T-cell (primary cell): ENCODE data around the gene FTO. TPM values are rescaled to one million over a fixed set of nuclear protein-coding genes. Genes with fewer than 3 reads are reported as not detected.

Experiments used
- ATAC-seq, 4 experiments: fragments of 200-7000 bp in 3 of 4; fragments of 150-1000 bp in 1 of 4; cut with Tn5 transposase; replicated peaks in 1 of 4; 1 replicate in 3 of 4; 2 replicates in 1 of 4; pipeline ENCODE4 v1.10.0; 2021; ENCODE audit warnings: moderate library complexity in 3 of 4, mild to moderate bottlenecking in 2 of 4, moderate number of reproducible peaks in 1 of 4
- CTCF ChIA-PET, 2 donors: fragments of 300-600 bp; sonication (Branson Sonifier 250); formaldehyde crosslinking; loops; one replicate each; lab custom pipeline; 2022; ENCODE audit warnings: antibody characterized with exemption in 2 of 2; lab: Charles Lee
- POLR2A ChIA-PET, 2 donors: fragments of 300-600 bp; sonication (Branson Sonifier 250); formaldehyde crosslinking; loops; one replicate each; lab custom pipeline; 2022; ENCODE audit warnings: antibody characterized with exemption in 2 of 2; lab: Charles Lee
- DNase-seq, 35 experiments: peaks; one replicate each; pipeline versions ENCODE4 v3.0.0 to v3.0.0-alpha.2; 2013 to 2023
- H3K27ac ChIP-seq: one replicate; pipeline ENCODE4 v1.5.1; 2013; ENCODE audit warnings: low read length
- H3K27me3 ChIP-seq, 2 experiments: replicated peaks in 1 of 2; 1 replicate in 1 of 2; 2 replicates in 1 of 2; pipeline versions ENCODE4 v1.6.1 to v1.7.0; 2013; ENCODE audit warnings: low read length in 1 of 2, mixed read lengths in 1 of 2; ENCODE audit not compliant: control insufficient read depth in 2 of 2, insufficient read depth in 2 of 2; ENCODE audit errors: extremely low read depth in 1 of 2
- H3K36me3 ChIP-seq, 2 donors: 1 replicate in 1 of 2; 2 replicates in 1 of 2; pipeline versions ENCODE4 v1.6.1 to v1.7.0; 2013; ENCODE audit warnings: low read length in 1 of 2; ENCODE audit not compliant: control insufficient read depth in 2 of 2, insufficient read depth in 1 of 2; ENCODE audit errors: extremely low read depth in 1 of 2
- H3K4me1 ChIP-seq, 2 experiments: 1 replicate in 1 of 2; 2 replicates in 1 of 2; pipeline versions ENCODE4 v1.6.1 to v1.7.0; 2013; ENCODE audit warnings: low read length in 2 of 2, mixed read lengths in 1 of 2; ENCODE audit not compliant: insufficient read depth in 2 of 2, control insufficient read depth in 1 of 2; ENCODE audit errors: extremely low read depth in 1 of 2
- H3K4me3 ChIP-seq, 2 donors: 1 replicate in 1 of 2; 2 replicates in 1 of 2; pipeline versions ENCODE4 v1.5.1 to v1.7.0; 2013; ENCODE audit warnings: mild to moderate bottlenecking in 2 of 2, low read length in 1 of 2, moderate library complexity in 1 of 2; ENCODE audit not compliant: control insufficient read depth in 1 of 2; ENCODE audit errors: extremely low read depth in 1 of 2
- H3K9me3 ChIP-seq: 2 replicates; pipeline ENCODE4 v1.7.0; 2013
- H3K27ac Mint-ChIP-seq, 2 donors: one replicate each; pipeline ENCODE4 v1.8.0; 2020 to 2021; ENCODE audit warnings: mild to moderate bottlenecking in 2 of 2, mixed read lengths in 2 of 2
- H3K27me3 Mint-ChIP-seq, 2 donors: one replicate each; pipeline ENCODE4 v1.8.0; 2021 to 2022; ENCODE audit warnings: mixed read lengths in 2 of 2
- H3K36me3 Mint-ChIP-seq: one replicate; pipeline ENCODE4 v1.8.0; 2021; ENCODE audit warnings: mixed read lengths
- H3K4me1 Mint-ChIP-seq, 3 donors: one replicate each; pipeline ENCODE4 v1.8.0; 2020 to 2022; ENCODE audit warnings: mixed read lengths in 3 of 3, mild to moderate bottlenecking in 1 of 3
- H3K4me3 Mint-ChIP-seq, 3 donors: one replicate each; pipeline ENCODE4 v1.8.0; 2020 to 2022; ENCODE audit warnings: mild to moderate bottlenecking in 3 of 3, mixed read lengths in 3 of 3, moderate library complexity in 3 of 3
- H3K9me3 Mint-ChIP-seq, 3 donors: one replicate each; pipeline ENCODE4 v1.8.0; 2020 to 2022; ENCODE audit warnings: mixed read lengths in 3 of 3
- WGBS: methylation state at CpG from one replicate; pipeline ENCODE4 v1.1.5; 2013; ENCODE audit warnings: missing lambda C conversion rate; ENCODE audit not compliant: insufficient coverage; 5-methylcytosine and 5-hydroxymethylcytosine counted together
- total RNA-seq, 35 experiments: library from RNA in 6 of 35; stranded (reverse) in 6 of 35; fragments of 120-200 nt in 1 of 35; gene quantifications; one replicate each; pipeline versions ENCODE4 v1.2.1 to v1.2.4 and lab custom pipeline; 2013 to 2026

The FTO gene
- total RNA-seq, 5 donors from 2014 or later (not counting 1 experiment from before 2014, with no cell fraction given), result 44.7 to 69.0 (median 46.0) TPM

DNA sequence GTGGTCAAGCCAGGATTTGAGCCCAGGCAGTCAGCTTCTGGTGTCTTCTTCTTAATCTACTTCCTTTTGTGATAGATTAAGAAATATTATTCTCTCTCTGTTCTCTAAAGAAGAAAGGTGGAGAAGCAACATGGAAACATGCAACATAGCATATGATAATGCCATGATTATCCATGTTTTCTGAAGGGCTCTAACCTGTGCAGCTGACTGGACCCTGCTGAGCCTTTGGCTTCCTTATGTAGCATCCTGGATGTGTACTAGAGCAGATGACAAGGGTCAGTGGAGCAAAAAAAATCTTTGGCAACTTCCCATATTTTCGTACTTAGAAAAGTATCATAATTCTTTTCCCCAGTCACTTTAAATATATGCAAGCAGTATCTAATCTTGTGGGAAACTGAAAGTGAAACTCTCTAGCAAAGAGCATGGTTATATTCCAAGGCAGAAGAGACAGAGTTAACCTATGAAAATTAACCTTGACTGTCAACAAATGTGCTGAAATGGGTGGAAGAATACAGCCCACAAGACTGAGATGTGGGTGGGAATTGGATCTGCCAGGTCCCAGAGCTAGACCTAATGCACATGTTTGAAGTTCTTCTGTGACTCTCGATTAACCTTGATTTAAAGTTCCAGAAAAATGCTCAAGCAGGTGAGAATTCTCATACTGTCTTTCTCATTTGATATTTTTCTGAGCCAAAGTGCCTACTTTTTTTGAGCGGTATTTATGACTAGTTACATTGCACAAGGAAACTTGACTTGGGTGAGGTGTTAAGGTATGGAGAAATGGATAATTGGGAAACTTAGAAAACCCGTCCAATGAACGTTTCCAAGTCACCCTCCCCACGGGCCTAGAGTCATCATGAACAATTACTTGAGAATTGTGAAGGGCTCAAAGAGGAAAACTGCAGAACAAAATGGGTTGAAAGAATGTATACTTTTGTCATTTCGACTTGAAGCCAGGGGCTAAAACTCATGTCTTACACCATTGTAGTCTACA lies 248.6 kb downstream of the FTO start:
- Histone ChIP-seq H3K36me3 (no peaks in the 10 kb centered on the region), H3K27me3 (no peaks in the 10 kb centered on the region), H3K4me1 (peaks cover 7 to 9% of the 10 kb centered on the region in 2 experiments), H3K4me3 (peak overlapping the region in 1 of 2 donors; percentile 7), H3K27ac (no peak overlapping the region), H3K9me3 (no peaks in the 10 kb centered on the region)
- peak in 1 of 35 experiments; percentile 16 for DNase-seq
- Mint-ChIP-seq H3K4me3 (peak overlapping the region; percentile 62 to 69 (median 68)), H3K27ac (peak overlapping the region; percentile 72 to 76), H3K27me3 (no peaks in the 10 kb centered on the region), H3K9me3 (no peaks in the 10 kb centered on the region), H3K36me3 (peaks cover 29% of the 10 kb centered on the region), H3K4me1 (peaks cover 35 to 43% (median 39%) of the 10 kb centered on the region in 3 donors)
- POLR2A ChIA-PET, result no interaction called here
- CTCF ChIA-PET, result no interaction called here
- ATAC-seq, result peak in 3 of 4 experiments; percentile 40 to 72 (median 57)
- WGBS, result 100% methylated on average over 3 of the region's 7 CpGs

DNA sequence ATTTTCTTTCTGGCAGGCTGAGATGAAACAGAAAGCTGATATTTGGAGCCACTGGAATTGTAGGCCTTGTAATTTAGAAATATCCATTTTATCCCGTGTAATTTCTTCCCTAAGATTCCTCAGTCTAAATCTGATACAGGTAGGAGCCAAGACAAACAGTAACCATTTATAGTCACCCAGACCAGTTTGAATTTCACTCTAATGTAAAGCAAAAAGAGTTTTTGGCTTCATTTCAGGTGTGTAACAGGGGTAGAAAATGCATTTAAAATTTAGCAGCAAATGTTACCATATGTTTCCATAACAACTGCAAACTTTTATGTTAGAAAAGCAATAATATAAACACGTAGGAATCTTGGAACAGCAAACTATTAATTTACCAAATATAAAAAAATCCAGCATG lies 249.4 kb downstream of the FTO start:
- Histone ChIP-seq H3K36me3 (no peaks in the 10 kb centered on the region), H3K9me3 (no peaks in the 10 kb centered on the region), H3K27ac (no peak overlapping the region), H3K4me3 (no peak overlapping the region), H3K4me1 (peaks cover 7 to 9% of the 10 kb centered on the region in 2 experiments), H3K27me3 (no peaks in the 10 kb centered on the region)
- Mint-ChIP-seq H3K27ac (no peak overlapping the region), H3K9me3 (no peaks in the 10 kb centered on the region), H3K4me3 (no peak overlapping the region), H3K27me3 (no peaks in the 10 kb centered on the region), H3K4me1 (peaks cover 29 to 43% (median 33%) of the 10 kb centered on the region in 3 donors), H3K36me3 (peaks cover 29% of the 10 kb centered on the region)
- ChIA-PET CTCF (no interaction called here), POLR2A (no interaction called here)
- ATAC-seq, result no peak
- WGBS, result no CpG with 5 or more reads among the region's 2 CpGs
- DNase-seq, result no peak

DNA sequence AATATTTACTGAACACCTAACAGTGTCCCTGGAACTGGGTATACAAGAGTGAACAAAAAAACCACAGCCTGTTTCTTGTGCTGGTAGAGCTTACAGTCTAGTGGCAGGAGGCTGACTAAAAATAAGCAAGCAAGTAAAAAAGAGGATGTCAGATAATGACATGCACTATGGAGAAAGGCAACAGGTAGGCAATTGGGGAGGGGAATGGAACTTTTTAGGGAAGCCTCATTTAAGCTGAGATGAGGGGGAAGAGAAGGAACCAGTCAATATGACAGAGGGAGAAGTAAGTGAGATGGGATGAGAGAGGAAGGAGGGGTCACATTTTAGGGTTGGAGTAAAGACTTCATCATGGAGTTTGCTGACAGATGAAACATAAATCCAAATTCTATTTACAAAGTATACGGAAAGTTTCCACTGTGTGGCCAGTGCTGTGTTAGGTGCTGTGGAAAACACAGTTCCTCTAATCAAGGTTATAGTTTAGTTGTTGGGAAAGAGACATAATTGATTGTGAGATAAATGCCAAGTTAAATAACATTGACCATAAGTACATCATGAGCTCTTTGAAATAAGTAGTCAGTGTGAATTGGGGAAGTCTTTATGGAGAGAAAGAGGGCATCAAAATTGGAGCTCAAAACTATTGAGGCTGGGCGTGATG lies 251.4 kb downstream of the FTO start:
- Mint-ChIP-seq H3K4me1 (peaks cover 20 to 34% (median 27%) of the 10 kb centered on the region in 3 donors), H3K27ac (no peak overlapping the region), H3K9me3 (no peaks in the 10 kb centered on the region), H3K36me3 (peaks cover 34% of the 10 kb centered on the region), H3K27me3 (no peaks in the 10 kb centered on the region), H3K4me3 (no peak overlapping the region)
- no peaks in the 10 kb centered on the region for H3K9me3 ChIP-seq
- no peak overlapping the region for H3K27ac ChIP-seq
- H3K4me3 ChIP-seq, result no peak overlapping the region
- POLR2A ChIA-PET, result no interaction called here
- no peaks in the 10 kb centered on the region for H3K27me3 ChIP-seq
- peaks cover 7 to 9% of the 10 kb centered on the region in 2 experiments for H3K4me1 ChIP-seq
- no peaks in the 10 kb centered on the region for H3K36me3 ChIP-seq
- ATAC-seq (no peak), DNase-seq (no peak)
- no CpG with 5 or more reads among the region's 2 CpGs for WGBS
- CTCF ChIA-PET, result interaction anchor here in 1 of 2 donors (0.6 kb wide), 1 partner anchor 39 kb away, joined by 3 read pairs; no protein-coding TSS in a partner anchor

DNA sequence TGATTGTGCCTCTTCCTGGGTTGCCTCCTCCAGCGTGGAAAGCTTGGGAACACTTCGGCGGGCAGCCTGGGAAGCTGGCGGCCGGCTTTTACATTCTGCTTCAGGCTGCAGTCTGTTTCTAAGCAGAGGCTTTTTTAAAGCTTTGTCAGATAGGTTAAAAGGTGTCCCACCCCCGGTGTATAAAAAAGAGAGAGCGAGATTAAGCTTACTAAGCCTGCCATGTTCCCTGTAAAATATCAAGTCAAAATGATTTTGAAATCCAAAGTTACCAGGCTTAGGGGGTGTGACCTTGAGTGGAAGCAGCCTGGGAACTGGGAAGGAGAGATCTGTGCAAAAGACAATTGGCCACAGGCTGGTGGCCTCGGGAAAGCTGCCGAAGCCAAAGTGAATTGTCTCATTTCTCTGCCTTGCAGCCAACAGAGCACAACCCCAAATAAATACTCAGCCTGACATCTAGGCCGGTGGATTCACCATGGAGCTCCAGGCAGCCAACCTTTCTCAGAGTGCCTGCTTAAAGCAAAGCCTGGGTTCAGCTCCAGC lies 254.5 kb downstream of the FTO start:
- H3K9me3 Mint-ChIP-seq, result no peaks in the 10 kb centered on the region
- H3K4me3 Mint-ChIP-seq, result no peak overlapping the region
- H3K27me3 Mint-ChIP-seq, result no peaks in the 10 kb centered on the region
- Histone ChIP-seq H3K27me3 (no peaks in the 10 kb centered on the region), H3K36me3 (no peaks in the 10 kb centered on the region), H3K27ac (no peak overlapping the region), H3K4me1 (no peaks in the 10 kb centered on the region), H3K9me3 (no peaks in the 10 kb centered on the region), H3K4me3 (no peak overlapping the region)
- H3K36me3 Mint-ChIP-seq, result peaks cover 34% of the 10 kb centered on the region
- ATAC-seq (no peak), DNase-seq (no peak)
- CTCF ChIA-PET, result no interaction called here
- 90% methylated on average over 4 of the region's 10 CpGs for WGBS
- POLR2A ChIA-PET, result no interaction called here
- H3K27ac Mint-ChIP-seq, result no peak overlapping the region
- peaks cover 0 to 10% (median 2%) of the 10 kb centered on the region in 3 donors for H3K4me1 Mint-ChIP-seq

DNA sequence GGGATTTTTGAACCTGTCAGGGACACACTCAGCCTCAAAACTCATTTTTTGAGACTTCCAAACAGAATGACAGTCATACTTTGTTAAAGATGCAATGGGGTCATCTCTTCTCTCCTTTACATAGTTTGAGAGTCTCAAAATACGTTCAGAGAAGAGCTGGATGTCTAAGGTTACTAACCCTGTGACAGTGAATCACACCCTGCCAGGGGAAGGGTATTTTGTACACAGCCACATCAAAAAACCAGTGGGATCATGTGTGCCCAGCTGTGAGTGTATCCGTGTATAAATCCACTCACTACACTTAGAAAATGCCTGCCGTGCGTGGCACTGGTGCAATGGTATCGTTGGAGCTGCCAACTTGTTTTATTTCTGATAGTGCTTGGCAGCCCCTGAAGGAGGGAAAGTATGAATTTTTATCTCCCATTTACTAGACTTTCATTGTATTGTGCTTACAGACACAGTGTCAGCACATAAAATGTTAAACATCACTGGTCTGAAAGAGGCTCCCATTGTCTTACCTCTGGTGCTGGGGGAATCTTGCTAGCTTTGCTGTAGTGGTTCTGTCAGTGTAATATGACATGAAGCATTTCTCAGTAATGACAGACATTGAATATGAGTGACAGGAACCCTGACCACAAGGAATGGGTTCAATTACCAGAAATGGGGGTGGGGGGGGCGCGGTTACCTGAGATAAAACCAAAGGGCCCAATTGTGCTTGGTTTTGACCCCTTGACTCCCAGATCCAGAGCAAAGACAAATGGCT lies 256.3 kb downstream of the FTO start:
- H3K9me3 ChIP-seq, result no peaks in the 10 kb centered on the region
- H3K27ac Mint-ChIP-seq, result no peak overlapping the region
- POLR2A ChIA-PET, result no interaction called here
- H3K36me3 Mint-ChIP-seq, result peaks cover 21% of the 10 kb centered on the region
- CTCF ChIA-PET, result no interaction called here
- H3K27me3 ChIP-seq, result no peaks in the 10 kb centered on the region
- H3K4me3 ChIP-seq, result no peak overlapping the region
- no peaks in the 10 kb centered on the region for H3K27me3 Mint-ChIP-seq
- H3K4me1 ChIP-seq, result no peaks in the 10 kb centered on the region
- H3K27ac ChIP-seq, result no peak overlapping the region
- H3K4me3 Mint-ChIP-seq, result no peak overlapping the region
- DNase-seq (no peak), ATAC-seq (no peak)
- WGBS, result 93% methylated on average over 2 of the region's 7 CpGs
- no peaks in the 10 kb centered on the region for H3K36me3 ChIP-seq
- H3K9me3 Mint-ChIP-seq, result no peaks in the 10 kb centered on the region
- H3K4me1 Mint-ChIP-seq, result no peaks in the 10 kb centered on the region
